ENCODE results near the gene ZFYVE21.

Gene ZFYVE21

GRCh38 chr14:103749452-103749851 lies 33.8 kb downstream of the ZFYVE21 start:
- no peak for TF ChIP-seq CTCF (IDR thresholded peaks at IDR 0.05; ENCODE audit: low read depth, low read length, missing control alignments)
- DNase-seq (ENCODE audit: extremely low read depth, low read depth) = no peak

GRCh38 chr14:103749860-103750259 lies 34.2 kb downstream of the ZFYVE21 start:
- no peak for TF ChIP-seq CTCF (IDR thresholded peaks at IDR 0.05; ENCODE audit: low read depth, low read length, missing control alignments)
- no peak overlapping the region for H3K4me3 ChIP-seq (replicated peaks; ENCODE audit: low read depth, low read length)
- DNase-seq (ENCODE audit: extremely low read depth, low read depth) = no peak

More at GRCh38 chr14:103749452-103749851, 33.8 kb downstream of the ZFYVE21 start:
- H3K4me3 ChIP-seq (replicated peaks; ENCODE audit: low read depth, low read length) = no peak overlapping the region

GRCh38 chr14:103753774-103754173 lies 38.2 kb downstream of the ZFYVE21 start:
- no peak for DNase-seq (ENCODE audit: extremely low read depth, low read depth)
- no peak for TF ChIP-seq CTCF (IDR thresholded peaks at IDR 0.05; ENCODE audit: low read depth, low read length, missing control alignments)
- H3K4me3 ChIP-seq (replicated peaks; ENCODE audit: low read depth, low read length) = no peak overlapping the region

- TF ChIP-seq CTCF (IDR thresholded peaks at IDR 0.05; ENCODE audit: low read depth, low read length, missing control alignments) = no peak
- H3K4me3 ChIP-seq (replicated peaks; ENCODE audit: low read depth, low read length) = no peak overlapping the region
These were observed 39.5 kb downstream of the ZFYVE21 start for GRCh38 chr14:103755060-103755459.

GRCh38 chr14:103758059-103758776 lies 42.6 kb downstream of the ZFYVE21 start:
- DNase-seq (ENCODE audit: extremely low read depth, low read depth) = no peak
- no peak for TF ChIP-seq CTCF (IDR thresholded peaks at IDR 0.05; ENCODE audit: low read depth, low read length, missing control alignments)
- H3K4me3 ChIP-seq (replicated peaks; ENCODE audit: low read depth, low read length) = no peak overlapping the region

More at GRCh38 chr14:103755060-103755459, 39.5 kb downstream of the ZFYVE21 start:
- no peak for DNase-seq (ENCODE audit: extremely low read depth, low read depth)

GRCh38 chr14:103762036-103762435 lies 46.4 kb downstream of the ZFYVE21 start:
- TF ChIP-seq CTCF (IDR thresholded peaks at IDR 0.05; ENCODE audit: low read depth, low read length, missing control alignments) = no peak
- no peak overlapping the region for H3K4me3 ChIP-seq (replicated peaks; ENCODE audit: low read depth, low read length)
- no peak for DNase-seq (ENCODE audit: extremely low read depth, low read depth)

- TF ChIP-seq CTCF (IDR thresholded peaks at IDR 0.05; ENCODE audit: low read depth, low read length, missing control alignments) = no peak
- H3K4me3 ChIP-seq (replicated peaks; ENCODE audit: low read depth, low read length) = no peak overlapping the region
- DNase-seq (ENCODE audit: extremely low read depth, low read depth) = no peak
These were observed 46.9 kb downstream of the ZFYVE21 start for GRCh38 chr14:103762541-103762940.
